Measurements from ENCODE around the gene ATF4.

ATF4 gene, protein sequence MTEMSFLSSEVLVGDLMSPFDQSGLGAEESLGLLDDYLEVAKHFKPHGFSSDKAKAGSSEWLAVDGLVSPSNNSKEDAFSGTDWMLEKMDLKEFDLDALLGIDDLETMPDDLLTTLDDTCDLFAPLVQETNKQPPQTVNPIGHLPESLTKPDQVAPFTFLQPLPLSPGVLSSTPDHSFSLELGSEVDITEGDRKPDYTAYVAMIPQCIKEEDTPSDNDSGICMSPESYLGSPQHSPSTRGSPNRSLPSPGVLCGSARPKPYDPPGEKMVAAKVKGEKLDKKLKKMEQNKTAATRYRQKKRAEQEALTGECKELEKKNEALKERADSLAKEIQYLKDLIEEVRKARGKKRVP

GRCh38 chr22:39520226-39521105 lies at the start of gene ATF4:
Gene ATF4, plus strand, starts transcription at chr22:39520562. Its CDS starts 884 bp downstream, at chr22:39521446.
- DNase-seq, result peak; percentile 88

- DNase-seq, result no peak
These were observed 48.8 kb upstream of the ATF4 start for GRCh38 chr22:39471381-39472141.

GRCh38 chr22:39472570-39473556 lies 47.5 kb upstream of the ATF4 start:
- peak; percentile 8 for DNase-seq

DNA sequence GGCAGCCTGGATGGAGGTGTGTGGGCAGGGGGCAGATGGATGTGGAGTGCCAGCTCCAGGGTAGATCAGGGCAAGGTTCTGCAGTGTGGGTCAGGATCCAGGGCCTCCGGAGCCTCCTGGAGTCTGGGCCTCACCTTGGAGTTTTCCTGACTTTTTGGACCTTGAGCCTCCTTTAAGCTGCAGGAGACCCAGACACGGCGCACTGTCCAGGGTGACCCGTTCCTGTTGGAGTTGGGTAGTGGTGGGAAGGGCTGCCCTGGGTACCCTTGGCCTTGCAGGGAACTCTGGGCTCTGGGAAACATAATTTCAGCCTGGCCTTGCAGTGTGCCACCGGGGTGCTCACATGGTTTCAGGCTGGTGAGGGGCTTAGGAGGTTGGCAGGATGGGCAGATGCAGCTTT lies 46.5 kb upstream of the ATF4 start:
- no peak for DNase-seq

DNA sequence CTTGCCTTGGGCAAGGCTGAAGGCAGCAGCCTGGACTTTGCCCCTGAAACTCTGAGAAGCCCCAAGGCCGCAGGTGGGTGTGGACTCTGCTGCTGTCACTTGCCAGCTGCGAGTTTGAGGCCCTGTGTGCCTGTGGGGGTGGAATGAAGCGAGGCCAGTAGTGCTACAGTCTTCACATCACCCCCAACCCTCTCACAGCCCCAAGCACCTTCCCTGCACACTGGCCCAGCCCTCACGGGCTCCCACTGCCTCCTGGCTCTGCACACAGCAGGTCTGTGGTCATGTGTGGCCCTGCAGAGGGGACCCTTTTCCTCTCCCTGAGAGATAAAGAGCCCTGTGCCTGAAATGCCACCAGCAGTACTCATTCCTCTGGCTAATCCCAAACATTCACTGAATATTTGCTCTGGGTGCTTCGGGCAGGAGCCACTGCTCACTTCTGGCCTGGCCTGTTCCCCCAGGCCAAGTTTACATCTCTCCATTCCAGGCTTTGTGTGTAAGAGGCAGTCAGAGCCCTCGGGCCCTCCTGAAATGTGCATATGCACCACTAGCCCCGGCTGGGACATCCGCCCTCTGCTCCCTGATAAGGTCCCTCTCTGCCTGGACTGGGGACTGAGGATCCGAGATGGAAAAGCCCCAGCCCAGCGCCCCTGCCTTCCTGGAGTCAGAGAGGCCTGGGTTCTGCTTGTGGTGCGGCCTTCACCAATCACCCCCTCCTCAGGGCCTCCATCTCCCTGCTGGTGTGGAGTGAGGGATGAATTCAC lies 45.8 kb upstream of the ATF4 start:
- DNase-seq, result no peak

DNA sequence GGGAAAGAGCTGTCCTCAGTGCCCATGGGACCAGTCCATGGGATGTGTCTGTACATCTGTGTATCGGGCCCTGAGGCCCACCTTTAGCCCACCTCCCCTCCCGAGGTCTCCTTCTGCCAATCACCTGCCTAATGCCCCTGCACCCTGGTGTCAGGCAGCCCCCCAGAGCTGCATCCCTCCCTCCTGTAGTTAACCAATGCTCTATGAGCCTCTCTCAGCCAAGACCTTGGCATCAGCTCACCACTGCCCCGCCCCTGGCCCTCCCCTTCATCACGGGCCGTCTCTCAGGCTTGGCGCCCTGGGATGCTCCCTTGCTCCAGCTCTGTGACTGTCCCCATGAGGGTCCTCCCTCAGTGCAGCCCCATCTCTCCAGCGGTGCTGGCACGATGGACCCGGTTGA lies 45.0 kb upstream of the ATF4 start:
- DNase-seq, result no peak

- no peak for DNase-seq
These were observed 44.5 kb upstream of the ATF4 start for GRCh38 chr22:39475902-39476301.

DNA sequence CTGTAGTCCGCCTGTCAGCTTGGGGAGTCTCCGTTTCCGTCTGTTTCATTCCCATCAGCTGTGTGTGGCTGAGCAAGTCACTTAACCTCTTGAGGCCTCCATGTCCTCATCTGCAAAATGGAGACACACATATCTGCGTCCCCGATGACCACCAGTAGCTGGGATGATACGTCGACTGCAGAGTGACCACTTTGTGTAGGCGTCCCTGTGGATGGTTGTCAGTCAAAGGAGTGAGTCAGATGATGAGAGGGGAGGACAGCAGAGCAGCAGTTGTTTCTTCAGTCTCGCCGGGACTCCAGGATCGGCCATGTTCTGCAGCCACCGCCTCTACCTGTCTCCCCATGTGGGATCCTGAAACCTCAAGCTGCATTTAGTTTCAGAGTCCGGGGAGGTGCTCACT lies 43.7 kb upstream of the ATF4 start:
- no peak for DNase-seq

GRCh38 chr22:39477542-39477941 lies 42.8 kb upstream of the ATF4 start:
- DNase-seq, result no peak

GRCh38 chr22:39478441-39478850 lies 41.9 kb upstream of the ATF4 start:
- DNase-seq, result no peak

GRCh38 chr22:39479254-39479653 lies 41.1 kb upstream of the ATF4 start:
- DNase-seq, result no peak

DNA sequence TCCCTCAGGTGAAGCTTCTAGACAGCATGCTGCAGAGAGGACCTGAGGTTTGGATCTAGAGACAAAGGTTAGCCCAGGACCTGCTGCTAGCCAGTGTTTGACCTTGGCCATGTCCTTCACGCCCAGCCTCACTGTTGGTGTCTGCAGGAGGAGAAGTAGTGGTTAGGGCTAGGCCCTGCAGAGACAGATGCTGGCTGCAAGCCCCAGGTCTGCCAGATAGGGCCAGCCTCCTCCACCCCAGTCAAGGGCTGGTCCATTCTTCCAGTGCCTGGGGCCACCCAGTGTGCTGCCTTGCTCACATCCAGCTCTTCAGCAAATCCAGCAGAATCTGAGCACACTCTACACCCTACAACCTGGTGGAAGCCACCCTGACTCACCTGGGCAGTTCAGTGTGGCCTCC lies 39.8 kb upstream of the ATF4 start:
- no peak for DNase-seq

GRCh38 chr22:39481054-39481453 lies 39.3 kb upstream of the ATF4 start:
- no peak for DNase-seq

- no peak for DNase-seq
These were observed 38.8 kb upstream of the ATF4 start for GRCh38 chr22:39481595-39481994.

DNA sequence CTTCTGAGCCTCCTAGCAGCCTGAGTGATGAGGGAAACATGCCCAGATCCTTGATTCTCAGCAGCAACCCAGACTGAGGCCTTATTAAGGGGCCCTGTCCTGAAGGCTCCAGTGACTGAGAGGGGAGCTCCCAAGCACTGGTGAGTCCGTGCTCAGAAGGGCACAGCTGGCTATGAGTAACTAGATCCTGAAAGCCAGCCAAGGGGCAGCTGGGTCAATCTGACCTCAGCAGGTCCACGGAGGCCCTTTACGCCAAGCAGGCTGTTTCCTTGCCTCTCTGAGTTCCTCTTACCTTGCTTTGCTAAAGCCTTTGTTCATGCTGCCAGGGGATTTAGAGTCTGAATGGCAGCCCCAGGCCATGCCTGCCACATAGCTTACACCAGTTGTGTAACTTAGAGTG lies 37.6 kb upstream of the ATF4 start:
- no peak for DNase-seq

- no peak for DNase-seq
These were observed 33.2 kb upstream of the ATF4 start for GRCh38 chr22:39486951-39487825.

DNA sequence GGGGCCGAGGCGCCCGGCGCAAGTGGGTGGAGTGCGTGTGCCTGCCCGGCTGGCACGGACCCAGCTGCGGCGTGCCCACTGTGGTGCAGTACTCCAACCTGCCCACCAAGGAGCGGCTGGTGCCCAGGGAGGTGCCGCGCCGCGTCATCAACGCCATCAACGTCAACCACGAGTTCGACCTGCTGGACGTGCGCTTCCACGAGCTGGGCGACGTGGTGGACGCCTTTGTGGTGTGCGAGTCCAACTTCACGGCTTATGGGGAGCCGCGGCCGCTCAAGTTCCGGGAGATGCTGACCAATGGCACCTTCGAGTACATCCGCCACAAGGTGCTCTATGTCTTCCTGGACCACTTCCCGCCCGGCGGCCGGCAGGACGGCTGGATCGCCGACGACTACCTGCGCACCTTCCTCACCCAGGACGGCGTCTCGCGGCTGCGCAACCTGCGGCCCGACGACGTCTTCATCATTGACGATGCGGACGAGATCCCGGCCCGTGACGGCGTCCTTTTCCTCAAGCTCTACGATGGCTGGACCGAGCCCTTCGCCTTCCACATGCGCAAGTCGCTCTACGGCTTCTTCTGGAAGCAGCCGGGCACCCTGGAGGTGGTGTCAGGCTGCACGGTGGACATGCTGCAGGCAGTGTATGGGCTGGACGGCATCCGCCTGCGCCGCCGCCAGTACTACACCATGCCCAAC lies 32.4 kb upstream of the ATF4 start:
- DNase-seq, result no peak

- no peak for DNase-seq
These were observed 31.7 kb upstream of the ATF4 start for GRCh38 chr22:39488563-39489083.

Data from NCI-H345 (cell line).